H9 (cell line): ENCODE measurements around the gene SELENOW. TPM values are rescaled to one million over a fixed set of nuclear protein-coding genes. Genes with fewer than 3 reads are reported as not detected.
"Not testable (repeated sequence)": the region's sequence is repeated elsewhere in the genome, so short reads cannot be mapped to it uniquely, and the experiment has no call there.

Source experiments
- DNase-seq: peaks from one replicate; pipeline ENCODE4 v3.0.0-alpha.2; 2017
- H2AFZ ChIP-seq: one replicate; pipeline ENCODE4 v1.6.1; 2013; ENCODE audit warnings: mild to moderate bottlenecking, low read length, control low read depth, moderate library complexity
- H2AK5ac ChIP-seq: 2 replicates; pipeline ENCODE4 v1.6.1; 2013; ENCODE audit warnings: low read length, control low read depth, mixed read lengths; ENCODE audit not compliant: insufficient read length
- H2BK120ac ChIP-seq: one replicate; pipeline ENCODE4 v1.6.1; 2013; ENCODE audit warnings: low read depth, mild to moderate bottlenecking, low read length, control low read depth, inconsistent platforms; ENCODE audit not compliant: poor library complexity, severe bottlenecking
- H2BK12ac ChIP-seq: 2 replicates; pipeline ENCODE4 v1.6.1; 2013; ENCODE audit warnings: low read length, control low read depth, mixed read lengths, low read depth; ENCODE audit not compliant: insufficient read length
- H2BK15ac ChIP-seq: 2 replicates; pipeline ENCODE4 v1.6.1; 2013; ENCODE audit warnings: low read depth, low read length, control low read depth
- H2BK20ac ChIP-seq: one replicate; pipeline ENCODE4 v1.6.1; 2013; ENCODE audit warnings: low read depth, mild to moderate bottlenecking, low read length, control low read depth, inconsistent platforms; ENCODE audit not compliant: poor library complexity, severe bottlenecking
- H2BK5ac ChIP-seq: 2 replicates; pipeline ENCODE4 v1.6.1; 2013; ENCODE audit warnings: low read length, control low read depth, mixed read lengths; ENCODE audit not compliant: insufficient read length
- H3K14ac ChIP-seq: 2 replicates; pipeline ENCODE4 v1.6.1; 2013; ENCODE audit warnings: low read length, control low read depth; ENCODE audit not compliant: insufficient read depth
- H3K18ac ChIP-seq: 2 replicates; pipeline ENCODE4 v1.6.1; 2013; ENCODE audit warnings: low read depth, mild to moderate bottlenecking, mixed read lengths, low read length, control low read depth; ENCODE audit not compliant: insufficient read length
- H3K23ac ChIP-seq: 2 replicates; pipeline ENCODE4 v1.6.1; 2013; ENCODE audit warnings: low read length, control low read depth, mixed read lengths, low read depth; ENCODE audit not compliant: insufficient read length
- H3K23me2 ChIP-seq: 2 replicates; pipeline ENCODE4 v1.6.1; 2013; ENCODE audit warnings: low read depth, mild to moderate bottlenecking, mixed read lengths, low read length, control low read depth; ENCODE audit not compliant: insufficient read length, poor library complexity, severe bottlenecking
- H3K27ac ChIP-seq: 2 replicates; pipeline ENCODE4 v1.5.1; 2013; ENCODE audit warnings: low read length, control low read depth, mixed read lengths, low read depth; ENCODE audit not compliant: insufficient read length
- H3K27me3 ChIP-seq: 2 replicates; pipeline ENCODE4 v1.6.1; 2013; ENCODE audit warnings: low read length, control low read depth, inconsistent platforms; ENCODE audit not compliant: insufficient read depth
- H3K4ac ChIP-seq: 2 replicates; pipeline ENCODE4 v1.6.1; 2013; ENCODE audit warnings: low read depth, mild to moderate bottlenecking, control low read depth, inconsistent platforms, low read length, moderate library complexity
- H3K4me1 ChIP-seq: 2 replicates; pipeline ENCODE4 v1.6.1; 2013; ENCODE audit warnings: low read length, control low read depth, inconsistent platforms; ENCODE audit not compliant: insufficient read depth
- H3K4me2 ChIP-seq: 2 replicates; pipeline ENCODE4 v1.6.1; 2013; ENCODE audit warnings: low read length, control low read depth, mixed read lengths; ENCODE audit not compliant: insufficient read length, insufficient read depth
- H3K56ac ChIP-seq: 2 replicates; pipeline ENCODE4 v1.6.1; 2013; ENCODE audit warnings: low read depth, mild to moderate bottlenecking, mixed read lengths, low read length, control low read depth; ENCODE audit not compliant: insufficient read length
- H3K79me1 ChIP-seq: 2 replicates; pipeline ENCODE4 v1.6.1; 2013; ENCODE audit warnings: low read depth, mild to moderate bottlenecking, moderate library complexity, low read length, control low read depth, inconsistent platforms; ENCODE audit not compliant: insufficient read depth, poor library complexity, severe bottlenecking
- H3K79me2 ChIP-seq: 2 replicates; pipeline ENCODE4 v1.6.1; 2013; ENCODE audit warnings: low read length, control low read depth, inconsistent platforms; ENCODE audit not compliant: insufficient read depth
- H3K9ac ChIP-seq: 2 replicates; pipeline ENCODE4 v1.6.1; 2013; ENCODE audit warnings: low read length, control low read depth, mixed read lengths; ENCODE audit not compliant: insufficient read length; ENCODE audit errors: extremely low read depth
- H3K9me3 ChIP-seq: one replicate; pipeline ENCODE4 v1.6.1; 2013; ENCODE audit warnings: low read depth, low read length, inconsistent platforms; ENCODE audit not compliant: control insufficient read depth
- H3T11ph ChIP-seq: one replicate; pipeline ENCODE4 v1.6.1; 2013; ENCODE audit warnings: mild to moderate bottlenecking, low read length, control low read depth, inconsistent platforms
- H4K20me1 ChIP-seq: one replicate; pipeline ENCODE4 v1.6.1; 2013; ENCODE audit not compliant: control insufficient read depth, insufficient read length, insufficient read depth
- H4K5ac ChIP-seq: 2 replicates; pipeline ENCODE4 v1.6.1; 2013; ENCODE audit warnings: low read depth, mild to moderate bottlenecking, mixed read lengths, low read length, control low read depth; ENCODE audit not compliant: insufficient read length
- H4K8ac ChIP-seq: replicated peaks from 2 replicates; pipeline ENCODE4 v1.6.1; 2013; ENCODE audit warnings: low read length, control low read depth, mixed read lengths, low read depth; ENCODE audit not compliant: insufficient read length
- H4K91ac ChIP-seq: 2 replicates; pipeline ENCODE4 v1.6.1; 2013; ENCODE audit warnings: low read depth, mild to moderate bottlenecking, moderate library complexity, mixed read lengths, low read length, control low read depth; ENCODE audit not compliant: insufficient read length
- H3K27ac Mint-ChIP-seq, 3 experiments: 2 replicates in 2 of 3; 3 replicates in 1 of 3; pipeline ENCODE4 v1.8.0; 2020 to 2021; ENCODE audit warnings: mixed read lengths in 3 of 3, mild to moderate bottlenecking in 1 of 3, moderate library complexity in 1 of 3
- H3K27me3 Mint-ChIP-seq: 2 replicates; pipeline ENCODE4 v1.8.0; 2021; ENCODE audit warnings: low read depth, mild to moderate bottlenecking, moderate library complexity, mixed read lengths
- H3K36me3 Mint-ChIP-seq, 3 experiments: 2 replicates in 2 of 3; 3 replicates in 1 of 3; pipeline ENCODE4 v1.8.0; 2020 to 2021; ENCODE audit warnings: low read depth in 3 of 3, mixed read lengths in 3 of 3; ENCODE audit not compliant: insufficient read depth in 1 of 3
- H3K4me1 Mint-ChIP-seq, 2 experiments: 2 replicates each; pipeline ENCODE4 v1.8.0; 2020; ENCODE audit warnings: mixed read lengths in 2 of 2
- H3K4me3 Mint-ChIP-seq, 2 experiments: 2 replicates in 1 of 2; 3 replicates in 1 of 2; pipeline ENCODE4 v1.8.0; 2020 to 2021; ENCODE audit warnings: mild to moderate bottlenecking in 2 of 2, mixed read lengths in 2 of 2, moderate library complexity in 1 of 2
- H3K9me3 Mint-ChIP-seq, 2 experiments: 2 replicates in 1 of 2; 3 replicates in 1 of 2; pipeline ENCODE4 v1.8.0; 2020; ENCODE audit warnings: mild to moderate bottlenecking in 2 of 2, mixed read lengths in 2 of 2, moderate library complexity in 1 of 2
- WGBS: extraction: QIAGEN DNeasy Blood & Tissue Kit; methylation state at CpG from one replicate; pipeline ENCODE4 v1.1.7; 2013; ENCODE audit warnings: missing lambda C conversion rate, low lambda C conversion rate, mixed read lengths; ENCODE audit not compliant: insufficient read length; ENCODE audit errors: extremely low coverage; 5-methylcytosine and 5-hydroxymethylcytosine counted together
- total RNA-seq: library from RNA; stranded (reverse); gene quantifications from 2 replicates; pipeline ENCODE4 v1.2.1, GENCODE V29; 2021
- TF ChIP-seq, protein P1 (sequence below): fragments of 200-600 bp; sonication (generic); conservative IDR thresholded peaks from 3 replicates; pipeline ENCODE4 v1.8.0; 2021; ENCODE audit warnings: antibody characterized with exemption, mild to moderate bottlenecking

Gene SELENOW
- total RNA-seq, 1 experiment from 2014 or later = 388 TPM

DNA sequence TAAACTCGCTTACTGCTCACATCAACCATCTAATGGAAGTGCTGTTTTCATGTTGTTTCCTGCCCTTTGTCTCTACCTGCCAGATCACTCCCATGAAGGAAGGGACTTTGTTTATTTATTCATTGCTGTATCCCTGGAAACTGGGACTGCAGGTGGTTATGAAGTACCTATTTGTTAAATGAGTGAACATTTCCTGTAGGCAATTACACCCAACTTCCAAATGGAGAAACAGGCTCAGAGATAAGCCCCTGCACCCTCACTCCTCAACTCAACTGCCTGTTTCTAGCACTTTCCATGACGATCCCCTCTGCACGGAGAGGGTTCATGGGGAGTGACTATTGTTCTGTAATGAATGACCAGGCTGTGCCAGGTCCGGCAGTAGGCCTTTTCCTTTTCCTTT is 1.9 kb upstream of the SELENOW start:
- Histone ChIP-seq H2BK5ac (no peak overlapping the region), H2BK120ac (peak overlapping the region; percentile 3), H3K23me2 (peaks cover 8% of the 10 kb centered on the region), H2BK12ac (no peak overlapping the region), H3K14ac (no peak overlapping the region; the same call in 1 of the 2 replicates), H2BK20ac (no peak overlapping the region), H2AK5ac (no peak overlapping the region), H3K56ac (no peak overlapping the region), H3T11ph (no peak overlapping the region), H3K23ac (no peak overlapping the region), H3K18ac (peak overlapping the region; percentile 43), H4K5ac (peak overlapping the region; percentile 36), H3K9ac (peak overlapping the region; percentile 50), H3K27ac (peak overlapping the region; percentile 62), H2AFZ (no peak overlapping the region), H3K4me1 (peaks cover 6% of the 10 kb centered on the region; the same call in 1 of the 2 replicates), H3K4ac (no peak overlapping the region; the same call in 1 of the 2 replicates), H3K4me2 (no peak overlapping the region), H4K91ac (no peak overlapping the region), H3K9me3 (no peaks in the 10 kb centered on the region), H3K27me3 (no peaks in the 10 kb centered on the region), H3K79me2 (peaks cover 8% of the 10 kb centered on the region; the same call in 1 of the 2 replicates), H3K79me1 (peaks cover 8% of the 10 kb centered on the region), H2BK15ac (no peak overlapping the region), H4K20me1 (peaks cover 5% of the 10 kb centered on the region), H4K8ac (no peak overlapping the region)
- Mint-ChIP-seq H3K4me3 (peak overlapping the region; percentile 26 to 97; a peak in 4 of 5 replicates), H3K9me3 (no peaks in the 10 kb centered on the region; a peak in 1 of 5 replicates), H3K27me3 (no peaks in the 10 kb centered on the region), H3K4me1 (peaks cover 12 to 32% of the 10 kb centered on the region in 2 experiments), H3K27ac (peak overlapping the region; percentile 2 to 63 (median 59); a peak in 5 of 7 replicates), H3K36me3 (peaks cover 13 to 17% (median 15%) of the 10 kb centered on the region in 3 experiments; a peak in 6 of 7 replicates)
- TF ChIP-seq, protein P1, sequence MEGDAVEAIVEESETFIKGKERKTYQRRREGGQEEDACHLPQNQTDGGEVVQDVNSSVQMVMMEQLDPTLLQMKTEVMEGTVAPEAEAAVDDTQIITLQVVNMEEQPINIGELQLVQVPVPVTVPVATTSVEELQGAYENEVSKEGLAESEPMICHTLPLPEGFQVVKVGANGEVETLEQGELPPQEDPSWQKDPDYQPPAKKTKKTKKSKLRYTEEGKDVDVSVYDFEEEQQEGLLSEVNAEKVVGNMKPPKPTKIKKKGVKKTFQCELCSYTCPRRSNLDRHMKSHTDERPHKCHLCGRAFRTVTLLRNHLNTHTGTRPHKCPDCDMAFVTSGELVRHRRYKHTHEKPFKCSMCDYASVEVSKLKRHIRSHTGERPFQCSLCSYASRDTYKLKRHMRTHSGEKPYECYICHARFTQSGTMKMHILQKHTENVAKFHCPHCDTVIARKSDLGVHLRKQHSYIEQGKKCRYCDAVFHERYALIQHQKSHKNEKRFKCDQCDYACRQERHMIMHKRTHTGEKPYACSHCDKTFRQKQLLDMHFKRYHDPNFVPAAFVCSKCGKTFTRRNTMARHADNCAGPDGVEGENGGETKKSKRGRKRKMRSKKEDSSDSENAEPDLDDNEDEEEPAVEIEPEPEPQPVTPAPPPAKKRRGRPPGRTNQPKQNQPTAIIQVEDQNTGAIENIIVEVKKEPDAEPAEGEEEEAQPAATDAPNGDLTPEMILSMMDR = no peak
- no CpG with 5 or more reads among the region's 4 CpGs for WGBS
- no peak for DNase-seq

- not testable (repeated sequence) for H2AK5ac ChIP-seq, H3K9ac ChIP-seq, H3K27ac ChIP-seq, H2AFZ ChIP-seq, H3K9me3 ChIP-seq, H3K4ac ChIP-seq, H3K79me2 ChIP-seq, H3K9me3 Mint-ChIP-seq, H4K20me1 ChIP-seq, H4K8ac ChIP-seq, H3T11ph ChIP-seq, H3K56ac ChIP-seq, H4K5ac ChIP-seq, H2BK5ac ChIP-seq, H3K23me2 ChIP-seq, H3K27me3 Mint-ChIP-seq, H3K23ac ChIP-seq, DNase-seq, H3K14ac ChIP-seq, H2BK12ac ChIP-seq, H2BK15ac ChIP-seq, H4K91ac ChIP-seq, H3K79me1 ChIP-seq, H2BK20ac ChIP-seq, H3K27me3 ChIP-seq, H3K4me1 ChIP-seq
- H3K27ac Mint-ChIP-seq = peak overlapping the region in 2 of 3 experiments; percentile 98 to 99; a peak in 3 of 7 replicates
- peak overlapping the region; percentile 92 to 97 for H3K4me3 Mint-ChIP-seq
- H3K4me1 Mint-ChIP-seq = peaks cover 12 to 32% of the 10 kb centered on the region in 2 experiments
- peak overlapping the region; percentile 10 for H2BK120ac ChIP-seq
- no CpG with 5 or more reads among the region's 23 CpGs for whole genome bisulfite sequencing
- peak overlapping the region; percentile 100 for H3K4me2 ChIP-seq
- H3K36me3 Mint-ChIP-seq = peaks cover 22 to 26% (median 24%) of the 10 kb centered on the region in 3 experiments; a peak in 6 of 7 replicates
- H3K18ac ChIP-seq = peak overlapping the region; percentile 55
Measured at GRCh38 chr19:47777245-47778048, 1.1 kb upstream of the SELENOW start.
